Activated CD4-positive, alpha-beta memory T cell treated with anti-CD3 and anti-CD28 coated beads for 36 hours (primary cell): ENCODE results near the gene OLA1. TPM values are rescaled to one million over a fixed set of nuclear protein-coding genes. Genes with fewer than 3 reads are reported as not detected.

Experiments
- CTCF ChIA-PET: fragments of 350-600 bp; sonication (Branson Sonifier 250); formaldehyde crosslinking; loops from one replicate; lab custom pipeline; 2021; ENCODE audit warnings: antibody characterized with exemption, inconsistent platforms; lab: Charles Lee
- POLR2A ChIA-PET: fragments of 350-600 bp; sonication (Branson Sonifier 250); formaldehyde crosslinking; loops from one replicate; lab custom pipeline; 2021; ENCODE audit warnings: antibody characterized with exemption; lab: Charles Lee
- DNase-seq: peaks from one replicate; pipeline ENCODE4 v3.0.0-alpha.2; 2020
- H3K27ac Mint-ChIP-seq: one replicate; pipeline ENCODE4 v1.8.0; 2021; ENCODE audit warnings: mixed read lengths
- H3K27me3 Mint-ChIP-seq: one replicate; pipeline ENCODE4 v1.8.0; 2021; ENCODE audit warnings: mixed read lengths
- H3K36me3 Mint-ChIP-seq: one replicate; pipeline ENCODE4 v1.8.0; 2021; ENCODE audit warnings: mixed read lengths
- H3K4me1 Mint-ChIP-seq: one replicate; pipeline ENCODE4 v1.8.0; 2021; ENCODE audit warnings: low read depth, mixed read lengths
- H3K4me3 Mint-ChIP-seq: one replicate; pipeline ENCODE4 v1.8.0; 2021; ENCODE audit warnings: mild to moderate bottlenecking, mixed read lengths
- H3K9me3 Mint-ChIP-seq: one replicate; pipeline ENCODE4 v1.8.0; 2021; ENCODE audit warnings: mixed read lengths
- intact Hi-C: fragments of 100-400 bp; cut with micrococcal nuclease; formaldehyde crosslinking; loops from one replicate; pipeline ENCODE4 v1.15.1; 2023
- total RNA-seq, 2 experiments: library from RNA; stranded (reverse); gene quantifications; one replicate each; pipeline ENCODE4 v1.2.3, GENCODE V29; 2021

Gene OLA1
- total RNA-seq, 2 experiments from 2014 or later = 111 to 117 TPM

GRCh38 chr2:174025271-174026121, 222.8 kb downstream of the OLA1 start:
- no peak overlapping the region for H3K27ac Mint-ChIP-seq
- peaks cover 8% of the 10 kb centered on the region for H3K4me1 Mint-ChIP-seq
- H3K27me3 Mint-ChIP-seq = peaks cover 5% of the 10 kb centered on the region
- no peaks in the 10 kb centered on the region for H3K36me3 Mint-ChIP-seq
- intact Hi-C loops = loop anchor here (2.0 kb wide), 1 partner anchor 21 kb away; no protein-coding TSS in a partner anchor
- peaks cover 14% of the 10 kb centered on the region for H3K9me3 Mint-ChIP-seq
- H3K4me3 Mint-ChIP-seq = no peak overlapping the region
- ChIA-PET CTCF (no interaction called here), POLR2A (interaction anchor here (0.6 kb wide), 1 partner anchor 49 kb away, joined by 3 read pairs; no protein-coding TSS in a partner anchor)
- no peak for DNase-seq

- Mint-ChIP-seq H3K27ac (peak overlapping the region; percentile 5), H3K27me3 (peaks cover 5% of the 10 kb centered on the region), H3K4me1 (peaks cover 8% of the 10 kb centered on the region), H3K36me3 (no peaks in the 10 kb centered on the region), H3K9me3 (peaks cover 14% of the 10 kb centered on the region), H3K4me3 (no peak overlapping the region)
- POLR2A ChIA-PET = interaction anchor here (0.7 to 1.1 kb wide), 3 partner anchors 19 to 315 kb away, joined by 3 read pairs; no protein-coding TSS in a partner anchor
- intact Hi-C loops = loop anchor here (1.0 to 2.0 kb wide), 5 partner anchors 15 to 83 kb away; partner anchors contain the start of gene SP3
- CTCF ChIA-PET = interaction anchor here (1.1 kb wide), 1 partner anchor 81 kb away, joined by 3 read pairs; no protein-coding TSS in a partner anchor
- no peak for DNase-seq
Measured at GRCh38 chr2:174024524-174025270, 223.6 kb downstream of the OLA1 start.

- DNase-seq = peak; percentile 69
- H3K4me3 Mint-ChIP-seq = no peak overlapping the region
- no peaks in the 10 kb centered on the region for H3K36me3 Mint-ChIP-seq
- peaks cover 5% of the 10 kb centered on the region for H3K27me3 Mint-ChIP-seq
- peaks cover 8% of the 10 kb centered on the region for H3K4me1 Mint-ChIP-seq
- intact Hi-C loops = loop anchor here (1.0 to 2.0 kb wide), 5 partner anchors 15 to 83 kb away; partner anchors contain the start of gene SP3
- H3K27ac Mint-ChIP-seq = peak overlapping the region; percentile 5
- H3K9me3 Mint-ChIP-seq = peaks cover 14% of the 10 kb centered on the region
- ChIA-PET POLR2A (interaction anchor here (0.7 to 1.1 kb wide), 3 partner anchors 18 to 316 kb away, joined by 3 read pairs; no protein-coding TSS in a partner anchor), CTCF (interaction anchor here (1.1 kb wide), 1 partner anchor 80 kb away, joined by 3 read pairs; no protein-coding TSS in a partner anchor)
Measured at GRCh38 chr2:174023591-174024523, 224.5 kb downstream of the OLA1 start.

Other genes with a start within 250 kb of the OLA1 start
- not detected for gene SP9, start 86.4 kb upstream of the OLA1 start, total RNA-seq
- 10 to 100 TPM; 12.4 to 12.9 TPM for gene SCRN3, start 147.2 kb upstream of the OLA1 start, total RNA-seq
- 1 to 10 TPM; 9.2 to 9.5 TPM for gene GPR155, start 238.5 kb upstream of the OLA1 start, total RNA-seq